H9 (cell line): ENCODE results near the gene RND2. TPM values are rescaled to one million over a fixed set of nuclear protein-coding genes. Genes with fewer than 3 reads are reported as not detected.
A peak's percentile ranks its signal among the peaks of the same experiment; 100 is the strongest.

Experiments
- DNase-seq: peaks from one replicate; pipeline ENCODE4 v3.0.0-alpha.2; 2017
- H2AFZ ChIP-seq: one replicate; pipeline ENCODE4 v1.6.1; 2013; ENCODE audit warnings: mild to moderate bottlenecking, low read length, control low read depth, moderate library complexity
- H2AK5ac ChIP-seq: 2 replicates; pipeline ENCODE4 v1.6.1; 2013; ENCODE audit warnings: low read length, control low read depth, mixed read lengths; ENCODE audit not compliant: insufficient read length
- H2BK120ac ChIP-seq: one replicate; pipeline ENCODE4 v1.6.1; 2013; ENCODE audit warnings: low read depth, mild to moderate bottlenecking, low read length, control low read depth, inconsistent platforms; ENCODE audit not compliant: poor library complexity, severe bottlenecking
- H2BK12ac ChIP-seq: 2 replicates; pipeline ENCODE4 v1.6.1; 2013; ENCODE audit warnings: low read length, control low read depth, mixed read lengths, low read depth; ENCODE audit not compliant: insufficient read length
- H2BK15ac ChIP-seq: 2 replicates; pipeline ENCODE4 v1.6.1; 2013; ENCODE audit warnings: low read depth, low read length, control low read depth
- H2BK20ac ChIP-seq: one replicate; pipeline ENCODE4 v1.6.1; 2013; ENCODE audit warnings: low read depth, mild to moderate bottlenecking, low read length, control low read depth, inconsistent platforms; ENCODE audit not compliant: poor library complexity, severe bottlenecking
- H2BK5ac ChIP-seq: 2 replicates; pipeline ENCODE4 v1.6.1; 2013; ENCODE audit warnings: low read length, control low read depth, mixed read lengths; ENCODE audit not compliant: insufficient read length
- H3K14ac ChIP-seq: 2 replicates; pipeline ENCODE4 v1.6.1; 2013; ENCODE audit warnings: low read length, control low read depth; ENCODE audit not compliant: insufficient read depth
- H3K18ac ChIP-seq: 2 replicates; pipeline ENCODE4 v1.6.1; 2013; ENCODE audit warnings: low read depth, mild to moderate bottlenecking, mixed read lengths, low read length, control low read depth; ENCODE audit not compliant: insufficient read length
- H3K23ac ChIP-seq: 2 replicates; pipeline ENCODE4 v1.6.1; 2013; ENCODE audit warnings: low read length, control low read depth, mixed read lengths, low read depth; ENCODE audit not compliant: insufficient read length
- H3K23me2 ChIP-seq: 2 replicates; pipeline ENCODE4 v1.6.1; 2013; ENCODE audit warnings: low read depth, mild to moderate bottlenecking, mixed read lengths, low read length, control low read depth; ENCODE audit not compliant: insufficient read length, poor library complexity, severe bottlenecking
- H3K27ac ChIP-seq: 2 replicates; pipeline ENCODE4 v1.5.1; 2013; ENCODE audit warnings: low read length, control low read depth, mixed read lengths, low read depth; ENCODE audit not compliant: insufficient read length
- H3K27me3 ChIP-seq: 2 replicates; pipeline ENCODE4 v1.6.1; 2013; ENCODE audit warnings: low read length, control low read depth, inconsistent platforms; ENCODE audit not compliant: insufficient read depth
- H3K4ac ChIP-seq: 2 replicates; pipeline ENCODE4 v1.6.1; 2013; ENCODE audit warnings: low read depth, mild to moderate bottlenecking, control low read depth, inconsistent platforms, low read length, moderate library complexity
- H3K4me1 ChIP-seq: 2 replicates; pipeline ENCODE4 v1.6.1; 2013; ENCODE audit warnings: low read length, control low read depth, inconsistent platforms; ENCODE audit not compliant: insufficient read depth
- H3K4me2 ChIP-seq: 2 replicates; pipeline ENCODE4 v1.6.1; 2013; ENCODE audit warnings: low read length, control low read depth, mixed read lengths; ENCODE audit not compliant: insufficient read length, insufficient read depth
- H3K56ac ChIP-seq: 2 replicates; pipeline ENCODE4 v1.6.1; 2013; ENCODE audit warnings: low read depth, mild to moderate bottlenecking, mixed read lengths, low read length, control low read depth; ENCODE audit not compliant: insufficient read length
- H3K79me1 ChIP-seq: 2 replicates; pipeline ENCODE4 v1.6.1; 2013; ENCODE audit warnings: low read depth, mild to moderate bottlenecking, moderate library complexity, low read length, control low read depth, inconsistent platforms; ENCODE audit not compliant: insufficient read depth, poor library complexity, severe bottlenecking
- H3K79me2 ChIP-seq: 2 replicates; pipeline ENCODE4 v1.6.1; 2013; ENCODE audit warnings: low read length, control low read depth, inconsistent platforms; ENCODE audit not compliant: insufficient read depth
- H3K9ac ChIP-seq: 2 replicates; pipeline ENCODE4 v1.6.1; 2013; ENCODE audit warnings: low read length, control low read depth, mixed read lengths; ENCODE audit not compliant: insufficient read length; ENCODE audit errors: extremely low read depth
- H3K9me3 ChIP-seq: one replicate; pipeline ENCODE4 v1.6.1; 2013; ENCODE audit warnings: low read depth, low read length, inconsistent platforms; ENCODE audit not compliant: control insufficient read depth
- H3T11ph ChIP-seq: one replicate; pipeline ENCODE4 v1.6.1; 2013; ENCODE audit warnings: mild to moderate bottlenecking, low read length, control low read depth, inconsistent platforms
- H4K20me1 ChIP-seq: one replicate; pipeline ENCODE4 v1.6.1; 2013; ENCODE audit not compliant: control insufficient read depth, insufficient read length, insufficient read depth
- H4K5ac ChIP-seq: 2 replicates; pipeline ENCODE4 v1.6.1; 2013; ENCODE audit warnings: low read depth, mild to moderate bottlenecking, mixed read lengths, low read length, control low read depth; ENCODE audit not compliant: insufficient read length
- H4K8ac ChIP-seq: replicated peaks from 2 replicates; pipeline ENCODE4 v1.6.1; 2013; ENCODE audit warnings: low read length, control low read depth, mixed read lengths, low read depth; ENCODE audit not compliant: insufficient read length
- H4K91ac ChIP-seq: 2 replicates; pipeline ENCODE4 v1.6.1; 2013; ENCODE audit warnings: low read depth, mild to moderate bottlenecking, moderate library complexity, mixed read lengths, low read length, control low read depth; ENCODE audit not compliant: insufficient read length
- H3K27ac Mint-ChIP-seq, 3 experiments: 2 replicates in 2 of 3; 3 replicates in 1 of 3; pipeline ENCODE4 v1.8.0; 2020 to 2021; ENCODE audit warnings: mixed read lengths in 3 of 3, mild to moderate bottlenecking in 1 of 3, moderate library complexity in 1 of 3
- H3K27me3 Mint-ChIP-seq: 2 replicates; pipeline ENCODE4 v1.8.0; 2021; ENCODE audit warnings: low read depth, mild to moderate bottlenecking, moderate library complexity, mixed read lengths
- H3K36me3 Mint-ChIP-seq, 3 experiments: 2 replicates in 2 of 3; 3 replicates in 1 of 3; pipeline ENCODE4 v1.8.0; 2020 to 2021; ENCODE audit warnings: low read depth in 3 of 3, mixed read lengths in 3 of 3; ENCODE audit not compliant: insufficient read depth in 1 of 3
- H3K4me1 Mint-ChIP-seq, 2 experiments: 2 replicates each; pipeline ENCODE4 v1.8.0; 2020; ENCODE audit warnings: mixed read lengths in 2 of 2
- H3K4me3 Mint-ChIP-seq, 2 experiments: 2 replicates in 1 of 2; 3 replicates in 1 of 2; pipeline ENCODE4 v1.8.0; 2020 to 2021; ENCODE audit warnings: mild to moderate bottlenecking in 2 of 2, mixed read lengths in 2 of 2, moderate library complexity in 1 of 2
- H3K9me3 Mint-ChIP-seq, 2 experiments: 2 replicates in 1 of 2; 3 replicates in 1 of 2; pipeline ENCODE4 v1.8.0; 2020; ENCODE audit warnings: mild to moderate bottlenecking in 2 of 2, mixed read lengths in 2 of 2, moderate library complexity in 1 of 2
- WGBS: extraction: QIAGEN DNeasy Blood & Tissue Kit; methylation state at CpG from one replicate; pipeline ENCODE4 v1.1.7; 2013; ENCODE audit warnings: missing lambda C conversion rate, low lambda C conversion rate, mixed read lengths; ENCODE audit not compliant: insufficient read length; ENCODE audit errors: extremely low coverage; 5-methylcytosine and 5-hydroxymethylcytosine counted together
- total RNA-seq: library from RNA; stranded (reverse); gene quantifications from 2 replicates; pipeline ENCODE4 v1.2.1, GENCODE V29; 2021
- TF ChIP-seq, protein P1 (sequence below): fragments of 200-600 bp; sonication (generic); conservative IDR thresholded peaks from 3 replicates; pipeline ENCODE4 v1.8.0; 2021; ENCODE audit warnings: antibody characterized with exemption, mild to moderate bottlenecking

Gene RND2
- total RNA-seq, 1 experiment from 2014 or later: 47.8 TPM

DNA sequence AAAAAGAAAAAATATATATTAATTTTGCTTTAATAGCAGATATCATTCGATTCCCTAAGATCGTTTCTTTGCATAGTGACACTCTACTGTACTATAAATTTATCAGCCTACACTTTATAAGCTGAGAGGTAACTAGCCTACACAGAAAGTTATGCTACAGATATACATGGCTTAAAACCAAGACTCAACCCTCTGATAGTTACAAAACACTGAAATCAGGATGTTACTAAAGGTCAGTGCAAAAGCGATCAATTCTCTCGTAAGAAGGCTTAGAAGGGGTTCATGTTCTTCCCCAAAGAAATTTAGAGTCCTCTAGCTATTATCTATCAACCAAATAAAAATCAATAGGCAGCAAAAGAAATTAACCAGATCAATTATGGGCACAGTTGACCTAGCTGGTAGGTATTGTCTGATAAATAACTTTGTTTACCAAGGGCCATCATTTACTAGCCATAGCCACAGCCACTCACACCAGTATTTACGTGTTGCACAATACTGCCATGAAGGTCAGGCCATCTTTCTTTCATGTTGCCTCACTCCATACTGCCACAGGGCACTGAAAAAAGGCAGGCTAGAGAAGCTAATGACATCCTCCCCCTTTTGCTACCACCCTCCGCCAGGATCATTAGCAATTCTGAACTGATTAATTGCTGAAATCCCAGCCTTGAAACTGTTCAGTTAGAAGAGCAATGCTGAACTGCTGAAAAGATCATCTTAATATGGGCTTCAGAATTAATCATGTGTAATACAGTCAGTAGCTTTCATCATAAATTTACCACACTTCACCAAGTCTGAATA, 43.7 kb downstream of the RND2 start:
- H3K9me3 Mint-ChIP-seq: no peaks in the 10 kb centered on the region
- Histone ChIP-seq H3K23ac (no peak overlapping the region), H2BK20ac (no peak overlapping the region), H3K9me3 (no peaks in the 10 kb centered on the region), H3T11ph (no peak overlapping the region), H2AFZ (no peak overlapping the region), H2BK5ac (no peak overlapping the region), H4K91ac (no peak overlapping the region), H3K79me2 (no peaks in the 10 kb centered on the region), H3K4ac (no peak overlapping the region), H3K27me3 (no peaks in the 10 kb centered on the region), H3K56ac (no peak overlapping the region), H4K8ac (no peak overlapping the region), H3K14ac (no peak overlapping the region), H2BK120ac (no peak overlapping the region), H3K4me1 (no peaks in the 10 kb centered on the region), H3K4me2 (no peak overlapping the region), H4K20me1 (no peaks in the 10 kb centered on the region), H3K18ac (no peak overlapping the region), H2AK5ac (no peak overlapping the region), H3K9ac (no peak overlapping the region), H3K27ac (no peak overlapping the region), H3K79me1 (no peaks in the 10 kb centered on the region), H3K23me2 (no peaks in the 10 kb centered on the region), H2BK12ac (no peak overlapping the region), H2BK15ac (no peak overlapping the region), H4K5ac (no peak overlapping the region)
- peak overlapping the region in 2 of 3 experiments; percentile 14 to 88; a peak in 2 of 7 replicates for H3K27ac Mint-ChIP-seq
- no peak for DNase-seq
- H3K36me3 Mint-ChIP-seq: peaks cover 3 to 38% (median 37%) of the 10 kb centered on the region in 3 experiments; a peak in 6 of 7 replicates
- no CpG with 5 or more reads among the region's 6 CpGs for WGBS
- TF ChIP-seq, protein P1, sequence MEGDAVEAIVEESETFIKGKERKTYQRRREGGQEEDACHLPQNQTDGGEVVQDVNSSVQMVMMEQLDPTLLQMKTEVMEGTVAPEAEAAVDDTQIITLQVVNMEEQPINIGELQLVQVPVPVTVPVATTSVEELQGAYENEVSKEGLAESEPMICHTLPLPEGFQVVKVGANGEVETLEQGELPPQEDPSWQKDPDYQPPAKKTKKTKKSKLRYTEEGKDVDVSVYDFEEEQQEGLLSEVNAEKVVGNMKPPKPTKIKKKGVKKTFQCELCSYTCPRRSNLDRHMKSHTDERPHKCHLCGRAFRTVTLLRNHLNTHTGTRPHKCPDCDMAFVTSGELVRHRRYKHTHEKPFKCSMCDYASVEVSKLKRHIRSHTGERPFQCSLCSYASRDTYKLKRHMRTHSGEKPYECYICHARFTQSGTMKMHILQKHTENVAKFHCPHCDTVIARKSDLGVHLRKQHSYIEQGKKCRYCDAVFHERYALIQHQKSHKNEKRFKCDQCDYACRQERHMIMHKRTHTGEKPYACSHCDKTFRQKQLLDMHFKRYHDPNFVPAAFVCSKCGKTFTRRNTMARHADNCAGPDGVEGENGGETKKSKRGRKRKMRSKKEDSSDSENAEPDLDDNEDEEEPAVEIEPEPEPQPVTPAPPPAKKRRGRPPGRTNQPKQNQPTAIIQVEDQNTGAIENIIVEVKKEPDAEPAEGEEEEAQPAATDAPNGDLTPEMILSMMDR: no peak
- H3K4me1 Mint-ChIP-seq: peaks cover 10 to 14% of the 10 kb centered on the region in 2 experiments
- H3K27me3 Mint-ChIP-seq: no peaks in the 10 kb centered on the region
- no peak overlapping the region for H3K4me3 Mint-ChIP-seq
